Hepatocyte (in vitro differentiated cells): Measurements from ENCODE around the gene DAB2.

Experiments
- EZH2phosphoT487 ChIP-seq: fragments of 200-600 bp; sonication (generic); IDR thresholded peaks from one replicate; pipeline ENCODE4 v1.6.1; 2018; ENCODE audit warnings: antibody characterized with exemption, mild to moderate bottlenecking, low read depth, moderate library complexity; ENCODE audit not compliant: unreplicated experiment, severe bottlenecking
- TF ChIP-seq, protein P1 (sequence below): fragments of 200-600 bp; sonication (generic); IDR thresholded peaks from 2 replicates; pipeline ENCODE4 v1.5.1; 2016; ENCODE audit warnings: antibody characterized with exemption, mild to moderate bottlenecking; ENCODE audit not compliant: poor library complexity

DNA sequence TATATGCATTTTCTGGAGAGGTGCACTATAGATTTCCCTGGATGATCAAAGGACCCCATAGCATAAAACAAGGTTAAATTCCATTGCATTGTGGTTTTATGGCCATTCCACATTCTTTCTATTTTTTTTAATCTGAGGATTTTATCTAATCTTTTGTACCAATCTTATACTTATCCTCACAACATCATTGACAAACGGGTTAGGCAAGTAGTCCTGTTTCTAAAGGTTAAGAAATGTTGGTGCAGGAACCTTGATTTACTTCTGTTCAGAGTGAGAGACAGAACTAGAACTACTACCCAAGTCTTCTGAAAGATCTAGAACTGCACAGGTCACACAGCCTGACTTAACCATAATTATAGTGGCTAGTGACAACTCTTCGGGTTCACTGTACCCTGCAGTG is 5.7 kb upstream of the DAB2 start:
- no peak for TF ChIP-seq EZH2phosphoT487
- TF ChIP-seq, protein P1, sequence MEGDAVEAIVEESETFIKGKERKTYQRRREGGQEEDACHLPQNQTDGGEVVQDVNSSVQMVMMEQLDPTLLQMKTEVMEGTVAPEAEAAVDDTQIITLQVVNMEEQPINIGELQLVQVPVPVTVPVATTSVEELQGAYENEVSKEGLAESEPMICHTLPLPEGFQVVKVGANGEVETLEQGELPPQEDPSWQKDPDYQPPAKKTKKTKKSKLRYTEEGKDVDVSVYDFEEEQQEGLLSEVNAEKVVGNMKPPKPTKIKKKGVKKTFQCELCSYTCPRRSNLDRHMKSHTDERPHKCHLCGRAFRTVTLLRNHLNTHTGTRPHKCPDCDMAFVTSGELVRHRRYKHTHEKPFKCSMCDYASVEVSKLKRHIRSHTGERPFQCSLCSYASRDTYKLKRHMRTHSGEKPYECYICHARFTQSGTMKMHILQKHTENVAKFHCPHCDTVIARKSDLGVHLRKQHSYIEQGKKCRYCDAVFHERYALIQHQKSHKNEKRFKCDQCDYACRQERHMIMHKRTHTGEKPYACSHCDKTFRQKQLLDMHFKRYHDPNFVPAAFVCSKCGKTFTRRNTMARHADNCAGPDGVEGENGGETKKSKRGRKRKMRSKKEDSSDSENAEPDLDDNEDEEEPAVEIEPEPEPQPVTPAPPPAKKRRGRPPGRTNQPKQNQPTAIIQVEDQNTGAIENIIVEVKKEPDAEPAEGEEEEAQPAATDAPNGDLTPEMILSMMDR = no peak
